Measurements from ENCODE around the gene TPP2. TPM values are rescaled to one million over a fixed set of nuclear protein-coding genes. Genes with fewer than 3 reads are reported as not detected.
A peak's percentile ranks its signal among the peaks of the same experiment; 100 is the strongest.

The TPP2 gene
- total and polyA plus RNA-seq, 9 of the 15 experiments (the other 6 are each of a cell fraction or from before 2014, with no cell fraction given): 18.8 to 87.7 (median 55.9) TPM

GRCh38 chr13:102680133-102680717 lies 83.4 kb downstream of the TPP2 start:
- peak; percentile 60 for ATAC-seq
- in situ Hi-C loops (cut with MboI) (no loop called here), intact Hi-C loops (cut with micrococcal nuclease) (no loop called here)
- WGBS (ENCODE audit: insufficient coverage, low coverage, missing lambda C conversion rate): 13% methylated on average over 1 of the region's 4 CpGs
- H4K20me1 ChIP-seq (replicated peaks; ENCODE audit: control insufficient read depth, insufficient read depth, low read length): no peaks in the 10 kb centered on the region
- H3K79me2 ChIP-seq (ENCODE audit: control insufficient read depth, insufficient read depth, low read length): no peaks in the 10 kb centered on the region
- BruUV-seq (replicated peaks): no TSS peak
- H3K27ac ChIP-seq (ENCODE audit: extremely low read depth, low read depth, low read length): no peak overlapping the region
- no peak overlapping the region for H3K9ac ChIP-seq (ENCODE audit: insufficient read depth in 1 of 2, low read depth in 2 of 2, low read length in 2 of 2)
- no peaks in the 10 kb centered on the region for H3K27me3 ChIP-seq (ENCODE audit: control insufficient read depth in 2 of 2, insufficient read depth in 2 of 2, low read length in 2 of 2)
- no peaks in the 10 kb centered on the region for H3K9me1 ChIP-seq (ENCODE audit: control insufficient read depth, insufficient read depth, low read length)
- no peak for FAIRE-seq
- H3K4me2 ChIP-seq (ENCODE audit: insufficient read depth, low read length): no peak overlapping the region
- no peak for TF ChIP-seq CAMTA2 (CRISPR knock-in tag; conservative IDR thresholded peaks at IDR 0.05)
- no peak for TF ChIP-seq NR2C1 (IDR thresholded peaks at IDR 0.05)
- no peak for TF ChIP-seq NR2C1 (tag; IDR thresholded peaks at IDR 0.05)
- no peak for TF ChIP-seq CEBPZ (IDR thresholded peaks at IDR 0.05; ENCODE audit: borderline replicate concordance, low read depth, low read length)
- TF ChIP-seq HMGN3 (IDR thresholded peaks at IDR 0.05; ENCODE audit: borderline replicate concordance, extremely low read depth, insufficient read length, low read depth, low read length): no peak
- no peak for DNase-seq (ENCODE audit: extremely low read depth in 1 of 4, low spot score in 3 of 4)
- H3K36me3 ChIP-seq (ENCODE audit: control insufficient read depth, insufficient read depth, low read length): peaks cover 42% of the 10 kb centered on the region
- H2AFZ ChIP-seq (ENCODE audit: low read depth, low read length): no peak overlapping the region
- no peaks in the 10 kb centered on the region for H3K9me3 ChIP-seq (replicated peaks; ENCODE audit: control insufficient read depth, insufficient read depth, low read depth, low read length)
- ChIA-PET CTCF (ENCODE audit: low intra/inter-chr PET ratio) (no interaction called here), POLR2A (no interaction called here)
- no peak overlapping the region for H3K4me3 ChIP-seq
- H3K4me1 ChIP-seq (replicated peaks in 1 of 2; ENCODE audit: control insufficient read depth in 2 of 2, insufficient read depth in 2 of 2, low read length in 2 of 2): no peaks in the 10 kb centered on the region

Data from K562 (cell line).